Peyer's patch (tissue), 4 donors: ENCODE data around the gene TNFRSF21.

Experiments
- CTCF ChIP-seq, 6 experiments: fragments of 450-650 bp in 4 of 6; fragments of 200-600 bp in 2 of 6; sonication (generic) in 1 of 6; IDR thresholded peaks; one replicate each; pipeline ENCODE4 v1.5.1; 2017 to 2019; ENCODE audit warnings: antibody characterized with exemption in 6 of 6, mild to moderate bottlenecking in 3 of 6, moderate library complexity in 1 of 6
- POLR2A ChIP-seq, 2 donors: fragments of 450-650 bp; IDR thresholded peaks; one replicate each; pipeline ENCODE4 v1.5.1; 2017; ENCODE audit warnings: antibody characterized with exemption in 2 of 2, mild to moderate bottlenecking in 2 of 2, moderate library complexity in 2 of 2

- no peak for TF ChIP-seq CTCF (IDR thresholded peaks at IDR 0.05)
- no peak for TF ChIP-seq POLR2A (IDR thresholded peaks at IDR 0.05)
Measured at GRCh38 chr6:47253136-47253535, 56.6 kb downstream of the TNFRSF21 start.
